NCI-H146 (cell line): Measurements from ENCODE around the gene SLC16A3.

Experiments
- DNase-seq: peaks from one replicate; lab custom pipeline; 2025; lab: John Stamatoyannopoulos, UW

Gene SLC16A3

DNA sequence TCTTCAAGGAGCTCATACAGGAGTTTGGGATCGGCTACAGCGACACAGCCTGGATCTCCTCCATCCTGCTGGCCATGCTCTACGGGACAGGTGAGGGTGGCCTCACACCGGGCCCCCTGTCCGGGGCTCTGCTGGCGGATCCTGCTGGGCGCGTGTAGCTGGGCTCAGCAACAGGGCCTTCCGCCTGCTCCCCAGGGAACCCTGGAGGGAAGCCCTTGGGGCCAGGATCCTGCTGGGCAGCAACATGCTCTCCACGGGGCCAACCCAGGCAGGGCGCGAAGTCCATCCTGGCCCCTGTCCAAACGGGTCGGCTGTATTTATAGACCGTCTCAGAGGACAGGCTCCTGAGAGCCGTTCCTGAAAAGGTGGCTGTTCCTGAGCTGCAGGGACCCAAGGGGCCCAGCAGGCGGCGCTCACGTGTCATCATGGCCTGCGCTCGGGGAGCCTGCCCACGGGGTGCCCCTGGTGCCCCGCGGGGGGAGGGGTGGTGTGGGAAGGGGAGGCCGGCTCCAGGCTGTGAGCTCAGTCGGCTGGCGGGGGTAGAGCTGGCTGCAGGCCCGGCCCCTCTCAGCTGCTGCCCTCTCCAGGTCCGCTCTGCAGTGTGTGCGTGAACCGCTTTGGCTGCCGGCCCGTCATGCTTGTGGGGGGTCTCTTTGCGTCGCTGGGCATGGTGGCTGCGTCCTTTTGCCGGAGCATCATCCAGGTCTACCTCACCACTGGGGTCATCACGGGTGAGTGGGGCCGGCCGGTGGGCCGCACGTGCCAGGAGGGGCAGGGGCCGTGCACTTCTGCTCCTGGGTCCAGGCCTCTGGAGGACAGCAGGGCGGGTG lies 7.5 kb downstream of the SLC16A3 start:
- DNase-seq: peak; percentile 75

DNA sequence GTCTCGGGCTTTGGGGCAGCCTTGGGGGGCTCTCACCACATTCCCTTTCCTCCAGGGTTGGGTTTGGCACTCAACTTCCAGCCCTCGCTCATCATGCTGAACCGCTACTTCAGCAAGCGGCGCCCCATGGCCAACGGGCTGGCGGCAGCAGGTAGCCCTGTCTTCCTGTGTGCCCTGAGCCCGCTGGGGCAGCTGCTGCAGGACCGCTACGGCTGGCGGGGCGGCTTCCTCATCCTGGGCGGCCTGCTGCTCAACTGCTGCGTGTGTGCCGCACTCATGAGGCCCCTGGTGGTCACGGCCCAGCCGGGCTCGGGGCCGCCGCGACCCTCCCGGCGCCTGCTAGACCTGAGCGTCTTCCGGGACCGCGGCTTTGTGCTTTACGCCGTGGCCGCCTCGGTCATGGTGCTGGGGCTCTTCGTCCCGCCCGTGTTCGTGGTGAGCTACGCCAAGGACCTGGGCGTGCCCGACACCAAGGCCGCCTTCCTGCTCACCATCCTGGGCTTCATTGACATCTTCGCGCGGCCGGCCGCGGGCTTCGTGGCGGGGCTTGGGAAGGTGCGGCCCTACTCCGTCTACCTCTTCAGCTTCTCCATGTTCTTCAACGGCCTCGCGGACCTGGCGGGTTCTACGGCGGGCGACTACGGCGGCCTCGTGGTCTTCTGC lies 8.4 kb downstream of the SLC16A3 start:
- DNase-seq: no peak

DNA sequence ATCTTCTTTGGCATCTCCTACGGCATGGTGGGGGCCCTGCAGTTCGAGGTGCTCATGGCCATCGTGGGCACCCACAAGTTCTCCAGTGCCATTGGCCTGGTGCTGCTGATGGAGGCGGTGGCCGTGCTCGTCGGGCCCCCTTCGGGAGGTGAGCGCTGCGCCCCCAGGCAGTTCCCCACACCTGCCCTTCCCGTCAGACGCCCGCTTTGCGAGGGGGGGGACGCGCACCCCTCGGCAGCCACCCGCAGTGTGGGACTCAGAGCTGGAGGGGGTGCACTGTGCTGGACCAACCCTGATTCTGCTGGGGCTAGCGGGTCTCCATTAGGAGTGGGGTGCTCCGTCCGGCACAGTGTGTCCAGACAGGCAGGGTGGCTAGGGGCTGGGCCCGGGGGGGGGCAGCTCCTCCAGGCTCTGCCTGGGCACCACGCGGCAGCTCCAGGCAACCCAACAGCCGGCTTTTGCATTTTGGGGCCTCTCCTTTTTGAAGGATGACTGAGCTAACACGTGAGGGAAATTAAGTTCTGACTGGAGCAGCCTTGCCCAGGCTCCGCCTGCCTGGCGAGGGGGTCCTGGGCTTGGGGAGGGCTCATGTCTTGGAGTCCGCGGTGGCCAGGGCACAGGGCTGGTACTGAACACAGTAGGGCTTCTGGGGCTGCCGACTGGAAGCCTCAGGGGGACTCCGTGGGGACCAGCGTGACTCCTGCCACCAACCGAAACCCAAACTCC lies 9.1 kb downstream of the SLC16A3 start:
- no peak for DNase-seq

DNA sequence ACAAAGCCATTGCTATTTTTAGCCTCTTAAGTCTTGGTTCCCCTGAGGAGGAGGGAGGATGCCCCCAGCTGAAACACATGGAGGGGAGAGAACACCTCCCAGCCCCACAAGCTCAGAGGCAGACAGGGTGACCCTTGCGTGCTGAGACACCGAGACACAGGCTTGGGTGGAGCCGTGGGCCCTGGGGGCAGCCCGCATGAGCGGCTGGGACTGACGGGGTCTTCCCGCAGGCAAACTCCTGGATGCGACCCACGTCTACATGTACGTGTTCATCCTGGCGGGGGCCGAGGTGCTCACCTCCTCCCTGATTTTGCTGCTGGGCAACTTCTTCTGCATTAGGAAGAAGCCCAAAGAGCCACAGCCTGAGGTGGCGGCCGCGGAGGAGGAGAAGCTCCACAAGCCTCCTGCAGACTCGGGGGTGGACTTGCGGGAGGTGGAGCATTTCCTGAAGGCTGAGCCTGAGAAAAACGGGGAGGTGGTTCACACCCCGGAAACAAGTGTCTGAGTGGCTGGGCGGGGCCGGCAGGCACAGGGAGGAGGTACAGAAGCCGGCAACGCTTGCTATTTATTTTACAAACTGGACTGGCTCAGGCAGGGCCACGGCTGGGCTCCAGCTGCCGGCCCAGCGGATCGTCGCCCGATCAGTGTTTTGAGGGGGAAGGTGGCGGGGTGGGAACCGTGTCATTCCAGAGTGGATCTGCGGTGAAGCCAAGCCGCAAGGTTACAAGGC lies 9.8 kb downstream of the SLC16A3 start:
- no peak for DNase-seq

DNA sequence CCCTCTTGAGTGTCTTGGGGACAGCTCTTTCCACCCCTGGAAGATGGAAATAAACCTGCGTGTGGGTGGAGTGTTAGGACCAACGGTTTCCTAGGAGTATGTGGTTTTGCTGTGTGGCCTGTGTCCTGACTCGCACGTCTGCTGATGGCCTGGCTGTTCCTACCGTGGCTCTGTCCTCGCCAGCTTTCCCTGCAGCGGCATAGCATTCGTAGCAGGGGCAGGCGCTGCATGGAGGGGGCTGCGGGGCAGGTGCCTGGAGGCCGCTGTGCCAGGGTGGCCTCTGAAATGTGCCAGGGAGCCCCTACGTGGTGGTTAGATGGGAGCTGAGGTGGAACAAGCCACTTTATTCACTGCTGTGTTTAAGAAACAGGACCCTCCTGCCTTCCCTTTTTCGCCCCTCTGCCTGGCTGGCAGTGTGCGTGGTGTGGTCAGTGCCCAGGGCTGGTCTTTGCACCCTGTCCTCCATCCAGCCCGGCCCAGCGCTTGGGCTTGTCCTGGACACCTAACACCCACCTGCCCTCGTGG lies 10.6 kb downstream of the SLC16A3 start:
- DNase-seq: no peak

DNA sequence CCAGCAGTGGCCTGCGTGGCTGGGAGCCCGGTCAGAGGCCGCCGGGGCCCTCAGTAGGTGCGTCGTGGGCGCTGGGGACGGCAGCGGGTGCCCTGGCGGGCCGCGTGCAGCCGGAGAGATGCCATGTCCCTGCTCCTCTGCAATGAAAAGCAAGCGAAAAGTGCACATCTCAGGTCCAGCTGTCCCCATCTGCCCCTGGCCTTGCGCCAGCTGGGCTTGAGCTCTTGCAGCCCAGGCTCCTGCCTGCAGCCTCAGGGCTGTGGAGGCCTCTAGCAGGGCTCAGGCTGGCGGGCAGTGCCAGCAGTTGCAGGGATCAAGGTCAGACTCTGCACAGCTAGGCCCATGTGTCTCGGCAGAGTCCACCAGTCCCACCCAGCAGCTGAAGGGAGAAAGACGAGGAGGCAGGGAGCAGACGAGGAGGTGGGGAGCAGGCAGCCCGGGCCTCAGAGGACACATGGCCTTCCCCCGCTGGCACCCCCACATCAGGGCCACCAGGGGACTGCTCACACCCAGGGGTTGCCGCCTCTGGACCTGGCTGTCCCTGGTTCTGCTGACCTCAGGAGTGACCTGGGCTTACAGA lies 11.2 kb downstream of the SLC16A3 start:
- DNase-seq: no peak

DNA sequence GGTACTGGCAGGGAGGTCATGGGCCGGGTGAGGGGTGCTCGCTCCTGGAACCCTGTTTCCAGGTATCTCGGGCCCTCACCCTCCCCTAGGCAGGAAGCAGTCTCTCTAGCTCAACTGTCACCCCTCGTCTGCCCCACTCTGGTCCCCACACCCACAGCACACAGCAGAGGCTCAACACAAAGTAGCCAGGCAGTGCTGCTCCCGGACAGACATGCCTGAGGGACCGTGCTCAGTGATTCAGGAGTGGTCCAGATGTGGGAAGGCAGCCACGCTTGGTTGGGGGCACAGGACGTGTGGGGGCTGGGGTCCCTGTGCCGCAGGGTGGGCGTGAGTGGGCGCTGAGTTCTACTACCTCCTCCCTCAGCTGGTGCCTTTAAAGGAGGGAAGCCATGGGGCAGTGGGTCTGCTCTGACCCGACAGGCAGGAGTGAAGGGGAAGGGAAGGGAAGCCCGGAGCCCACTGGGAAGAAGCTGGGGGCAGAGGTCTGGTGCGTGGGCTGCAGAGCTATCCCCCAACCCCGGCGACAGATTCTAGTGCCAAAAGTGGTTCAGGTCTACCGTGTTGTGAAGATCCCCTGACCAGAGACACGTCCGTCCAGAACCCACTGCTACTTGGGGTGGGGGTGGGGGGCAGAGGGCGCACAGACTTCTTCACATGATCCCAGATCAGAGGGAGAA lies 11.8 kb downstream of the SLC16A3 start:
- no peak for DNase-seq

DNA sequence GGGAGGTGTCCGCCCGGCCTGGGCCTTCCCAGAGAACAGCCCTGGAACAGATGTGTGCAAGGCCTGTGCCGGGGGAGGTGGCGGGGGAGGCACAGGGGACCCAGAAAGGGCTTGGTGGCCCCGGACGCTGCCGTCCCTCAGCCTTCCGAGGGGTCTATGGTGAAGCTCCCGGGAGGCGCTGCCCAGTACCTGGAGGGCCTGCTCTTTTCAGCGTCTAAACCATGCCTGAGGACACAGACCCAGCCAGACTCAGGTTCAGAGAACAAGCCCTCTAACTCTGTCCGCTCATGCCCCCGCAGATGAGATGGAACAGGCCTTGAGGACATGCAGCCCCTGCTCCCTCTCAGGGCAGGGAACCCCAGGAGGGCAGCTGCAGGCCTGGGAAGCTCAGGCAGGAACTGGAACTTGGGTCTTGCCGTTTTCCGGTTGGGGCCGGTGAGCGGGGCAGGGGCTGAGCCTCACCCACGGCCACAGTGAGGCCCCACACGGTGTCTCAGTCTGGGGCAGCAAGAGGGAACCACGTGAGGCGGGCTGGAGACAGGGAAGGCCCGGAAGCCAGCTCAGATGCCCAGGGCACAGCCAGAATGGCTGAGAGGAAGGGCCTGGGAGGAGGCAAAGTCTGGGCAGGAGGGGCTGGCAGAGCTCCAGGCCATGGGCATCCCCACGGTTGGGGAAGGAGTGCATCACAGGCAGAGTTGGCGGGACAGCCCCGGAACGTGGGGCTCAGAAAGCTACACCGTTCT lies 12.5 kb downstream of the SLC16A3 start:
- no peak for DNase-seq

DNA sequence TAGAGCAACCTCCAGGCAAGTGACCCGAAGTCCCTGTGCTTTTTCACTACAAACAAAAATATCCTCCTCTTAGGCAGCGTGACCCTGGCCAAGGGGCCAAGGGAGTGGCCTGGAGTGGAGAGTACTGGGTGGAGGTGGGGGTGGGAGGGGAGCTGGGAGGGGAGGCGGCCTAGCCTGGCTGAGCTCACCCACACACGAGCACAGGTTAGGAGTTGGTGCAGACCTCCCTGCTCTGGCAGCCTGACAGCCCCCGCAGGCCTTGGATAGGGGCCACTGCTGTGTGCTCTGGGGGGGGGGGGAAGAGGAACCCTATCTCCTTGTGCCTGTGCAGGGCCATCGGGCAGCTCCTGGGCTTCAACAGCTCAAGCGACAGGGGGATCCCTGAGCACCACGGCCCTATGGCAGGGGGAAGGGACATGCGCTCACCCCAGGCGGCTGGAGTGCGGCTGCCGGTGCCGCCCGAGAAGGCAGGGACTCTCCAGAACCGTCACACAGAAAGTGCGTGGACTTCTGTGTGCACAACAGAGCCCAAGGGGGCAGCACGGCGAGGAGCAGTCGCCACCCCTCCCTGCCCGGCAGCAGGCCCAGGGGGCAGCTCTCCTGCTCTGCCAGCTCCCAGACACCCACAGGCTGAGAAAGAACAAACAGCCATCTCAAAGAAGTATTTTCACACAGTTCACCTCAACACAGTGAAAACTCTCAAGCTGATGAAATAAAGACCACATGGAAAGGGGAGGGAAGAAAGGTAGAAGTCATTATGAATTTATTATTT lies 13.3 kb downstream of the SLC16A3 start:
- no peak for DNase-seq

DNA sequence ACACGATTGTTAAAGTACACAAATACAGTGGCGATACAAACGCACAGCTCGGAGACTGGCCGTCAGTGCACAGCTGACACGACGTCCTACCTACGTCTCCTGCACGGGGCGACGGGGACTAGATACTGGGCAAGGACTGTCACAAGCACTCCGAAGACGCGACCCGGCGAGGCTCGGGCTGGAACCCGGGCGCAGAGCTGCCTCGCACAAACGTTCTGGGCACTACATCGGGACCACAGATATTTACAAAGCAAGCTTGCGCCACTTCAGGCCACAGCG lies 13.8 kb downstream of the SLC16A3 start:
- DNase-seq: no peak

DNA sequence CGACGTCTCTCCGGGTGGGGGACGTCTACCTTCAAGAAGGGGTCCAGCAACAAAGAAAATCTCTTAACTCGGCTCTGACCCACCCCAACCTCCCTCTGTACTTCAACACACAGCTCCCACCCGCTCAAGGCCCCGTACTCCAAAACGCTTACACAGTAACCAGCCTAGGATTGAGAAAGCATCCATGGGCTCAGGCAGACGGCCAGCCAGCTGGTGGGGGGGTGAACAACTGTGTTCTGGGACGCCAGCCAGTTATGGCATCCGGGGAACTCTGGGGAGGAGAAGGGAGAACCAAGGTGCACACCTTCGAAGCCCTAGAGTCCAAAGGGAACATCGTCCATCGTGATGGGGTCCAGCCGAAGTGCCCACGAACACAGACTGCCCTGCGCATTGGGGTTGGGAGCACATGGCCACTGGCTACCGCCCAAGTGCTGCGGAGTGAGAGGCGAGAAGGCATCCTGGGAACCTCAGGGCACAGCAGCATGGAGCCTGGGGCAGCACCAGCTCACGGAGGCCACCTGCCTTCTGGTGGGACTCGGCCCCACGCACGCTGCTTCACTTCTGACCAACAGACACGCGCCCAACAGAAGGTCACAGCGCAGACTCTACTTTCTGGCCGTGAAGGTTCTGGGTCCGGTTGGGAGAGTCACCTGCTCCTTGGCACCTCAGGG lies 14.3 kb downstream of the SLC16A3 start:
- DNase-seq: no peak

DNA sequence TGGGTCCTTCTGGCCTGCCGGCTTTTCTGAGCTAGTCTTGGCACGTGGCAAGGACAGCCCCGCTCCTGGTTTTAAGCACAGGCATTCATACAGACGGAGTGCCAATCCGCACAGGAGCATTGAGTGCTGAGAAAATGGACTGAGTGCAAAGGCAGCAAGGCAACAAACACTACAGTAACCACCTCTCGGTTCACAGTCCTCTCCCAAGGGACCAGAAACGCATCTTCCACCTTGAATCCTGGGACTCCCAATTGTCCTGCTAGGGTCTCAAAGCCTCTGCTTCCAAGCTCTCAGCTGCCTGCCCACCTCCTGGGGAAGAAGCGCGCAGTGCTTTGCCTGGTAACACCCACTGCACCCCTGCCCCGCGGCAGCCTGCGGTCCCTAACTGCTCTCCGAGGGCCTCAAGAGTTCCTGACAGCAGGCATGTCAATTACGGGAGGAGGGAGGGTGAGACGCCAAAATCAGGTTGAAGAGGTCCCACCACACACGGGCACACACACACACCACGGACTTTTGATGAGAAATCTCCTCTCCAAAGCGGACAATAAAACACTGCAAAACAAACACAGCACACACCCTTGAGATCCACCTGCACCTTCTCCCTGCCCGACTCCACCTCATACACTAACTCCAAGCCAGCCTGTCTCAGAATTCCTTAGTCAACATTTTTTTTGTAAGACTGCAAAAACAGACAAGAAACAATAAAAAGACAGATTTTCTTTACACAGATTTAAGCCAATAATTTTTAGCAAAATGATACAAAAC lies 15.0 kb downstream of the SLC16A3 start:
- no peak for DNase-seq

DNA sequence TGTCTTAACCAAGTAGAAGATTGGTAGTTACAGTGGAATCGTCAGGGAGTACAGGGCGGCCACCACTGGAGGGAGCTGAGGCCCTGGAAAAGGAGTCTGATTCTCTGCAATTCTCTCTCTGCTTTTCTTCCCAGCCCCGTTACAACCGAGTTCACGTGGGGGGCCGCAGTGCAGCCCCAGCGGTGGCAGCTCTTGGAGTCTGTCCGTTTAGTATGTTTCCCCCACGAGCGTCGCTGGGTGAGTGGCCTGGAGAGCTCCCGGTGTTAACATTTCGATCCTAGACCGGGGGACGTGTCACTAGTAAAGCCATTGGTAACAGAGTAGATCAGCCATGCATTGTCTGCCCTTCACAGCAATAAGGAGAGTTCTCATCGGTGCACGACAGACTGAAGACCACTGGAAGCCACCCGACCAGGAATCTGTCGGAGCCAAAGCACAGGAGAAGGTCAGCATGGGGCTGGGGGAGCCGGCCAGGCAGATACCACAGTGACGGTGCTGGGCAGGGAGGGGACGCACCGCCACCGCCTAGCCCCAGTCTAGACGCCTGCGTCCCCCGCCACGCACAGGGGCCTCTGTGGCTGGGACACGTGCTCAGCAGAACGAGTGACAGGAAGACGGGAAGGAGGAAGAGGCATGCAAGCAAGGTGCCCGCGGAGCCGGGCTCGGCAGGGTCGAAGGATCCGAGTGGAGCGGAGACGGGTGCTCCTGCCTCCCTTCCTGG lies 15.7 kb downstream of the SLC16A3 start:
- no peak for DNase-seq

DNA sequence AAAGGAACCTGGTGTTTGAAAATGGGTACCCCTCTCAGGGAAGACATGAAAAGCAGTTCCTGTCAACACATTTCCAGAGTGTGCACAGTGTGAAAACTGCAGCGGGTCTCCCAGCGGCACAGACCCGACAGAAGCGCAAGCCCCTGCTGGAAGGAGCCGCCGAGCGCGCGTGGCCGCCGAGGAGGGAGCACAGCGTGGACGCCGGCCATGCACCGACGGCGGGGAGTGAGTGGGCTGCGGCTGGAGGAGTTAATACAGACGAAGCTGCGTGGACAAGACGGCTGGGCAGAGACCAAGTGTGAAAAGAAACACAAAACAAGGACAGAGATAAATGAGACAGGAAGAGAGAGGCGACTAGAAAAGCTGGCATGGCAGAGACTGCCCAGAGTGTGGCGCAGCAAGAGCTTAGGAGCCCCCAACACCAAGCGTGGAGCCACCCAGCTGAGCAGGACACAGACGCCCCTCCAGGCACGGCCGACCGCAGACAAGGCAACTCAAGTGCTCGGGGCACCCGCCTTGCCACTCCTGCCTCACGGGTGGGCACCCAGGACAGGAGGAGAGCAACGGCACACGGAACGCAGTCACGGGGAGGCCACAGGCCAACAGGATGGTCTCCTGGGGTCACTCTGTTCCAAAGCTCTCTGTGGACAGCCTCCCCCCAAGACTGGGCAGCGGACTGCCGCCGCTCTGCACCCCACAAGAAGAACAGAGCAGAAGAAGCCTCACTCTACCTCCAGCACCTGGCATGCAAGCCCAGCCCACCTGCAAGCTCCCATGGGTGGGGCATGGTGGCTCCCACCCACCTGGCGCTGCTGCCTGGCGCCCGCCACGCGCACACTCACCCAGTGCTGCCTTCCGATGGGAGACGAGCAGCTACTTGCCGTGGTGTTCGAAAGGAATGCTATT lies 16.5 kb downstream of the SLC16A3 start:
- DNase-seq: no peak

DNA sequence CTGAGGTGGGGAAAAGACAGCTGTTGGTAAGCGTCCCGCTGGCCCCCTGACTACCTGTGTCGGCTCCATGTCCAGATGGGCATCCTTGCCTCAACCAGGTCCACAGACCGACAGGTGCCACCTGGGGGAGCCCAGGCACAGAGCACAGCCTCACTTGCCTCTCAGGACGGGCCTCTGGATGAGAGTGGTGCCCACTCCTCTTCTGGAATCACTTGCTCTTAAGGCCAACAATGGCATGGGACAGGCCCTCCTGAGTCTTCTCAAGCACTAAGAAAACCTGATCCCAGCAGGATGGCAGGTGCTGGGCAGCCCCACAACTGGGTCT lies 17.2 kb downstream of the SLC16A3 start:
- no peak for DNase-seq

DNA sequence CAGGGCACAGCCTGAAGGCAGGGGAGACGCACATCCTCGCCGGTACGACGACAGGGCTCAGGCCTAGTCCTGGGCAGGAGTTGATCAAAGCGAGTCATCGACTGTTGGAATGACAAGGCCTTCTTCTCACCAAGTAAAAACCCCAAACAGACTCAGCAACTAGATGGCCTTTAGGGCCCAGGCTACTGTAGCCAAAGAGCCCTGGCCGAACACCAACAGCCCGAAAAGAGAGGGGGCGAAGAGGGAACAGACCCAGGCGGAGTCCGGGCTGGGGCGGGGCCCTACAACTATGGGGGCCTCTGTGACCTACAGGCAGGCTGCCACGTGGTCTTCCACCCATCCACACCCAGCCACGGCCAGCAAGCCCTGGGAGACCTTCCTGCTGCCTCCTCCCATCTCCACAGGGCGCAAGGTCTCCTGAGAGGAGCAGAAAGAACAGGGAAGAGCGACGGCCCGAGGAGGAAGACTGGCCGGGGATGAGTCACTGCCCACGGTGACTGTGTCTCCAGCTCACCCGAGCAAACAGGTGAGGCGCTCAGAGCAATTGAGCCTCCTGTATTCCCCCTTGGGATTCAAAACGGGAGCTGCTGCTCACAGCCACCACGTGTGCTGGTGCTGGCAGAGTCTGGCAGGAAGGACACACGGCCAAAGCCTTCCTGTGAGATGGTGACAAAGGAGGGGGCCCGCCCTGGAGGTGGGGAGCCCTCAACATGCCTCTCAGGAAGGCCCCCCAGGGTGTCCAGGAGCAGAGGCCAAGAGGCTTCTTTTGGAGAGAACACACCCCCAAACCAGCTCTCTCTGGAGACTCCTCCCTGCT lies 17.7 kb downstream of the SLC16A3 start:
- no peak for DNase-seq
